AG09319 (cell line): ENCODE results near the gene RAPGEF1.

Experiments used
- DNase-seq: peaks from one replicate; pipeline ENCODE4 v3.0.0-alpha.2; 2010; ENCODE audit warnings: low read depth; ENCODE audit errors: extremely low read depth
- CTCF ChIP-seq: IDR thresholded peaks from 2 replicates; pipeline ENCODE4 v1.5.1; 2011; ENCODE audit warnings: low read depth, mild to moderate bottlenecking, inconsistent platforms, low read length, moderate library complexity

RAPGEF1 gene

GRCh38 chr9:131578731-131579504 is 161.0 kb downstream of the RAPGEF1 start:
- DNase-seq, result no peak
- no peak for TF ChIP-seq CTCF

- DNase-seq, result no peak
- TF ChIP-seq CTCF, result no peak
Observed at GRCh38 chr9:131578021-131578420, 161.9 kb downstream of the RAPGEF1 start.

GRCh38 chr9:131577005-131578000 is 162.6 kb downstream of the RAPGEF1 start:
- no peak for DNase-seq
- TF ChIP-seq CTCF, result no peak

GRCh38 chr9:131575946-131576853 is 163.7 kb downstream of the RAPGEF1 start:
- TF ChIP-seq CTCF, result no peak
- no peak for DNase-seq

GRCh38 chr9:131574730-131575640 is 164.9 kb downstream of the RAPGEF1 start:
- DNase-seq, result no peak
- TF ChIP-seq CTCF, result no peak

- TF ChIP-seq CTCF, result no peak
- DNase-seq, result no peak
Observed at GRCh38 chr9:131567910-131568309, 172.0 kb downstream of the RAPGEF1 start.
